Iris pigment epithelial cell (primary cell): ENCODE results near the gene CD300LG.
A peak's percentile ranks its signal among the peaks of the same experiment; 100 is the strongest.
"Not testable (repeated sequence)": the region's sequence is repeated elsewhere in the genome, so short reads cannot be mapped to it uniquely, and the experiment has no call there.

Source experiments
- DNase-seq: peaks from one replicate; pipeline ENCODE4 v3.0.0-alpha.2; 2011; ENCODE audit warnings: low read depth

Gene CD300LG

GRCh38 chr17:43855061-43855460, 8.1 kb downstream of the CD300LG start:
- DNase-seq, result no peak

GRCh38 chr17:43856141-43856540, 9.2 kb downstream of the CD300LG start:
- no peak for DNase-seq

- no peak for DNase-seq
These were observed 10.2 kb downstream of the CD300LG start for GRCh38 chr17:43857141-43857540.

- DNase-seq, result no peak
These were observed 11.1 kb downstream of the CD300LG start for GRCh38 chr17:43857957-43858600.

GRCh38 chr17:43860077-43860725, 13.2 kb downstream of the CD300LG start:
- peak; percentile 11 for DNase-seq

GRCh38 chr17:43860927-43861622, 14.1 kb downstream of the CD300LG start:
- DNase-seq, result no peak

- DNase-seq, result no peak
These were observed 15.0 kb downstream of the CD300LG start for GRCh38 chr17:43861960-43862359.

- DNase-seq, result no peak
These were observed 17.4 kb downstream of the CD300LG start for GRCh38 chr17:43864161-43864984.

- DNase-seq, result no peak
These were observed 21.4 kb downstream of the CD300LG start for GRCh38 chr17:43868226-43868994.

- DNase-seq, result not testable (repeated sequence)
These were observed 22.1 kb downstream of the CD300LG start for GRCh38 chr17:43869031-43869430.

GRCh38 chr17:43871946-43872690, 25.1 kb downstream of the CD300LG start:
- DNase-seq, result no peak

GRCh38 chr17:43873091-43873490, 26.1 kb downstream of the CD300LG start:
- no peak for DNase-seq

- DNase-seq, result no peak
These were observed 26.8 kb downstream of the CD300LG start for GRCh38 chr17:43873815-43874214.

- DNase-seq, result no peak
These were observed 27.3 kb downstream of the CD300LG start for GRCh38 chr17:43874293-43874692.

- DNase-seq, result no peak
These were observed 28.6 kb downstream of the CD300LG start for GRCh38 chr17:43875476-43876147.

- DNase-seq, result no peak
These were observed 30.1 kb downstream of the CD300LG start for GRCh38 chr17:43877031-43877430.

- no peak for DNase-seq
These were observed 30.6 kb downstream of the CD300LG start for GRCh38 chr17:43877451-43878155.

- DNase-seq, result peak; percentile 85
These were observed 31.5 kb downstream of the CD300LG start for GRCh38 chr17:43878260-43879175.
